SK-N-SH (cell line): ENCODE results near the gene AADACL4.

Experiments used
- FOXM1 ChIP-seq: IDR thresholded peaks from 2 replicates; pipeline ENCODE4 v1.4.0; 2012; ENCODE audit warnings: low read depth, mild to moderate bottlenecking
- TF ChIP-seq, protein P1 (sequence below): IDR thresholded peaks from 2 replicates; pipeline ENCODE4 v1.6.1; 2012; ENCODE audit warnings: mild to moderate bottlenecking, low read depth, low read length, moderate library complexity
- TF ChIP-seq, protein P2 (sequence below): fragments of 200-600 bp; sonication (generic); IDR thresholded peaks from 2 replicates; pipeline ENCODE4 v1.6.1; 2017; ENCODE audit warnings: antibody characterized with exemption, mild to moderate bottlenecking, moderate library complexity

DNA sequence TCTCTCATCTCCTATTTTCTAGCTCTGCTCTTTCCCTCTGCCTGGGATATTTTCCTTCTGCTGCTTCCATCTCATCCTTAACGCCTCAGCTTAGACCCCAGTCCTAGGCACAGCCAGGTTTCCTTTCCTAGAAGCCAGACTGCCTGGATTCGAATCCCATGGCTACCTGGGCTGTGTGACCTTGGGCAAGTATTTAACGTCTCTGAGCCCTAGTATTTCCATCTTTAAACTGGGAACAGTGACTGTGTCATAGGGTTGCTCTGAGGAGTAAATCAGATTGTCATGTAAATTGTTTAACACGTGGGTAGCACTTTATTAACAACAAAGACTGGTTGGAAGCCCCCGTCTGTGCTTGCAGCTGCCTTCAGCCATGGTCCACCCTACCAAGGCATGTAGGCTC, 44.2 kb upstream of the AADACL4 start:
- TF ChIP-seq FOXM1, result no peak
- TF ChIP-seq, protein P1, sequence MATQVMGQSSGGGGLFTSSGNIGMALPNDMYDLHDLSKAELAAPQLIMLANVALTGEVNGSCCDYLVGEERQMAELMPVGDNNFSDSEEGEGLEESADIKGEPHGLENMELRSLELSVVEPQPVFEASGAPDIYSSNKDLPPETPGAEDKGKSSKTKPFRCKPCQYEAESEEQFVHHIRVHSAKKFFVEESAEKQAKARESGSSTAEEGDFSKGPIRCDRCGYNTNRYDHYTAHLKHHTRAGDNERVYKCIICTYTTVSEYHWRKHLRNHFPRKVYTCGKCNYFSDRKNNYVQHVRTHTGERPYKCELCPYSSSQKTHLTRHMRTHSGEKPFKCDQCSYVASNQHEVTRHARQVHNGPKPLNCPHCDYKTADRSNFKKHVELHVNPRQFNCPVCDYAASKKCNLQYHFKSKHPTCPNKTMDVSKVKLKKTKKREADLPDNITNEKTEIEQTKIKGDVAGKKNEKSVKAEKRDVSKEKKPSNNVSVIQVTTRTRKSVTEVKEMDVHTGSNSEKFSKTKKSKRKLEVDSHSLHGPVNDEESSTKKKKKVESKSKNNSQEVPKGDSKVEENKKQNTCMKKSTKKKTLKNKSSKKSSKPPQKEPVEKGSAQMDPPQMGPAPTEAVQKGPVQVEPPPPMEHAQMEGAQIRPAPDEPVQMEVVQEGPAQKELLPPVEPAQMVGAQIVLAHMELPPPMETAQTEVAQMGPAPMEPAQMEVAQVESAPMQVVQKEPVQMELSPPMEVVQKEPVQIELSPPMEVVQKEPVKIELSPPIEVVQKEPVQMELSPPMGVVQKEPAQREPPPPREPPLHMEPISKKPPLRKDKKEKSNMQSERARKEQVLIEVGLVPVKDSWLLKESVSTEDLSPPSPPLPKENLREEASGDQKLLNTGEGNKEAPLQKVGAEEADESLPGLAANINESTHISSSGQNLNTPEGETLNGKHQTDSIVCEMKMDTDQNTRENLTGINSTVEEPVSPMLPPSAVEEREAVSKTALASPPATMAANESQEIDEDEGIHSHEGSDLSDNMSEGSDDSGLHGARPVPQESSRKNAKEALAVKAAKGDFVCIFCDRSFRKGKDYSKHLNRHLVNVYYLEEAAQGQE, result no peak
- TF ChIP-seq, protein P2, sequence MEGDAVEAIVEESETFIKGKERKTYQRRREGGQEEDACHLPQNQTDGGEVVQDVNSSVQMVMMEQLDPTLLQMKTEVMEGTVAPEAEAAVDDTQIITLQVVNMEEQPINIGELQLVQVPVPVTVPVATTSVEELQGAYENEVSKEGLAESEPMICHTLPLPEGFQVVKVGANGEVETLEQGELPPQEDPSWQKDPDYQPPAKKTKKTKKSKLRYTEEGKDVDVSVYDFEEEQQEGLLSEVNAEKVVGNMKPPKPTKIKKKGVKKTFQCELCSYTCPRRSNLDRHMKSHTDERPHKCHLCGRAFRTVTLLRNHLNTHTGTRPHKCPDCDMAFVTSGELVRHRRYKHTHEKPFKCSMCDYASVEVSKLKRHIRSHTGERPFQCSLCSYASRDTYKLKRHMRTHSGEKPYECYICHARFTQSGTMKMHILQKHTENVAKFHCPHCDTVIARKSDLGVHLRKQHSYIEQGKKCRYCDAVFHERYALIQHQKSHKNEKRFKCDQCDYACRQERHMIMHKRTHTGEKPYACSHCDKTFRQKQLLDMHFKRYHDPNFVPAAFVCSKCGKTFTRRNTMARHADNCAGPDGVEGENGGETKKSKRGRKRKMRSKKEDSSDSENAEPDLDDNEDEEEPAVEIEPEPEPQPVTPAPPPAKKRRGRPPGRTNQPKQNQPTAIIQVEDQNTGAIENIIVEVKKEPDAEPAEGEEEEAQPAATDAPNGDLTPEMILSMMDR, result no peak
